ENCODE results near the gene TBC1D1.

- TF ChIP-seq CTCF (IDR thresholded peaks at IDR 0.05) = no peak
- TF ChIP-seq POLR2A (IDR thresholded peaks at IDR 0.05) = no peak
Measured at GRCh38 chr4:38101563-38101962, 210.7 kb downstream of the TBC1D1 start.
